ENCODE measurements around the gene EPB42. TPM values are rescaled to one million over a fixed set of nuclear protein-coding genes. Genes with fewer than 3 reads are reported as not detected.
"Not testable (repeated sequence)": the region's sequence is repeated elsewhere in the genome, so short reads cannot be mapped to it uniquely, and the experiment has no call there.

The EPB42 gene
- total RNA-seq, 2 experiments from 2014 or later, result not detected

DNA sequence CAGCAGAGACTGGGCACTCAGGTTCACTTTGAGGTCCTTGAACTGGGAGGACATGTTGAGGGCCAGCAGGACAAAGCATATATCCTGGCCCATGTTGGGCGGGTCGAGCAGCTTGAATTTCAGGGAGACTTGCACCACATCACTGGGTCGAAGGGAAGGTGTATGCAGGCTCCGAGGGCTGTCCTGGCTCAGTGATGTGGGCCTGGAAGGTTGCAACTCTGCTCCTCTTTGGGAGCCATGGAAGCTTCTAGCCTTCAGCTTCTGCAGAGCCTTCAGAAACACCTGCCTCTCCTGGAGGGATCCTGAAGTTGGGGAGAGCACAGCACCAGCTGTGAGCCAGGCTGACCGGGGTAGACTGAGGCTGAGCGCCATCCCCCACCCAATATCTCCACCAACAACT, 14.7 kb upstream of the EPB42 start:
- peaks cover 32% of the 10 kb centered on the region for H3K4me1 Mint-ChIP-seq
- CTCF ChIA-PET, result interaction anchor here (2.6 kb wide), 1 partner anchor 10 kb away, joined by 14 read pairs; no protein-coding TSS in a partner anchor
- H3K4me3 Mint-ChIP-seq, result no peak overlapping the region
- H3K27me3 Mint-ChIP-seq, result no peaks in the 10 kb centered on the region
- H3K36me3 Mint-ChIP-seq, result no peaks in the 10 kb centered on the region
- no peaks in the 10 kb centered on the region for H3K9me3 Mint-ChIP-seq (ENCODE audit: low read depth)
- no peak for ATAC-seq
- no peak for DNase-seq
- H3K27ac Mint-ChIP-seq, result no peak overlapping the region

DNA sequence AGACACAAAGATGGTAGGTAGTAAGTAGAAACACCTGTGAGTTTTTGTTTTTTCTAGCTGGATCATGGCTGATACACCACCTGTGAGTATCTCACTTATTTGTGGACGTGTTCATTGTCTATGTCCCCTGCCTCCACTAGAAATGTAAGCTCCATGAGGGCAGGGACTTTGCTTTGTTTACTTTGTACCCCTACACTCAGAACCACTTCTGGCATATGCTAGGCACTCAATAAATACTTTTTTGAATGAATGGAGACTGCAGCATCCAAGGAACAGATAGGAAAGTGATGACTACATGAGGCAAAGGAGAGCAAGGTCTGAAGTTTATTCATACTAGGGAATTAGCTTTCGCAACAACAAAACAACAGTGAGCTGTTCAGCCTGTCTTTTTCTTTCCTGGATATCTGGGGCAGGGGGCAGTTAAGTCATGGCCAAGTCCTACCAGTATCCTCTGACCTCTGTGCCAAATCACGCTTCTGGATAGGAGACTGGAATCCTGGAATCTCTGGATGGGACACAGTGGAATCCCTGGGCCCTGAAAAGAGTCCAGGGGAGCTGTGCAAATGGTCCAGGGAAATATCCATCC, 11.6 kb upstream of the EPB42 start:
- CTCF ChIA-PET, result interaction anchor here (0.8 to 1.5 kb wide), 3 partner anchors 9 to 53 kb away, joined by 3 to 5 read pairs (median 3); no protein-coding TSS in a partner anchor
- H3K9me3 Mint-ChIP-seq (ENCODE audit: low read depth), result no peaks in the 10 kb centered on the region
- no peak overlapping the region for H3K4me3 Mint-ChIP-seq
- no peak for ATAC-seq
- no peak overlapping the region for H3K27ac Mint-ChIP-seq
- H3K27me3 Mint-ChIP-seq, result peaks cover 11% of the 10 kb centered on the region
- H3K36me3 Mint-ChIP-seq, result no peaks in the 10 kb centered on the region
- DNase-seq, result no peak
- H3K4me1 Mint-ChIP-seq, result peaks cover 5% of the 10 kb centered on the region

DNA sequence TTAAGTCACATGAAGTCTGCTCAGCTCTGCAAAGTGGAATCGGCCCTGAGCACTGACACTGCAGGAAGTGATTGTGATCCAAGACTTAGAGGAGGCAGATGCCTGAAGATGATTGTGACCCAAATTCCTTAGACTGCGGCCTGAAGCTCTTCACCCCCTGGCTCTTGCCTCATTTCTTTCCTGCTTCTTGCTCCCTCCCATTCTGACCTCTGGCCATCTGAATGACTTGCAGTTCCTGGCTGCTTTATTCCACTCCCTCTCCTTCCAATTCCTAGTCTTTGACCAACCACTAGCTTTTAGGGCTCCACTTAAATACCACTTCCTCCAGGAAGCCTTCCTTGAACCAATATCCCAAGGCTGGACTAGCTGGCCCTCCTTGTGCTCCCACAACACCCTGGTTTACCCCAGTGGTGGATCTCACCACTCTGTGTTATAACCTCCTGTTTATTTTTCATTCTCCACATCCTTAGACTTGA, 9.9 kb upstream of the EPB42 start:
- H3K9me3 Mint-ChIP-seq (ENCODE audit: low read depth), result no peaks in the 10 kb centered on the region
- H3K4me3 Mint-ChIP-seq, result no peak overlapping the region
- H3K27me3 Mint-ChIP-seq, result peaks cover 11% of the 10 kb centered on the region
- CTCF ChIA-PET, result interaction anchor here (1.0 to 1.4 kb wide), 2 partner anchors 49 to 55 kb away, joined by 4 read pairs; no protein-coding TSS in a partner anchor
- no peak overlapping the region for H3K27ac Mint-ChIP-seq
- no peaks in the 10 kb centered on the region for H3K36me3 Mint-ChIP-seq
- DNase-seq (no peak), ATAC-seq (no peak)
- H3K4me1 Mint-ChIP-seq, result peaks cover 8% of the 10 kb centered on the region

DNA sequence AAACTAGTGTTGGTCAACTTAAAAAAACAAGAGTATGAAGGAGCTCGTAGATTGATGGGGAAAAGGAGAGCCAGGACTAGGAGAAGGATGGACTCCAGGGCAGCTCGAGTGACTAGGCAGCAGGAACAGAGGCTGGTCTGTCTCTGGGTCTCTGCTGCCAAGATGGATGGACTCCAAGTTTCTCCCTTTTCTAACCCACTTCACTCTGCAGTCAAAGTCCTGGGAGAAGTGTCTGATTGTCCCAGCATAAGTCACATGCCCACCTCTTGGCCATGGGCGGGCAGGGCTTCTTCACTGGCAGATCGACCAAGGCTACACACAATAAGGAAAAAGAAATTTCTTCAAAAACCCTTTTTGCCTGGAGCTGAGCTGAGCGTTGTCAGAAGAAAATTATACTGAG, 9.2 kb upstream of the EPB42 start:
- Mint-ChIP-seq H3K4me3 (no peak overlapping the region), H3K36me3 (no peaks in the 10 kb centered on the region), H3K27me3 (peaks cover 11% of the 10 kb centered on the region), H3K27ac (no peak overlapping the region), H3K9me3 (ENCODE audit: low read depth) (no peaks in the 10 kb centered on the region), H3K4me1 (peaks cover 11% of the 10 kb centered on the region)
- no peak for DNase-seq
- CTCF ChIA-PET, result interaction anchor here (0.6 to 2.3 kb wide), 4 partner anchors 21 to 56 kb away, joined by 3 to 16 read pairs (median 5); no protein-coding TSS in a partner anchor
- ATAC-seq, result no peak

DNA sequence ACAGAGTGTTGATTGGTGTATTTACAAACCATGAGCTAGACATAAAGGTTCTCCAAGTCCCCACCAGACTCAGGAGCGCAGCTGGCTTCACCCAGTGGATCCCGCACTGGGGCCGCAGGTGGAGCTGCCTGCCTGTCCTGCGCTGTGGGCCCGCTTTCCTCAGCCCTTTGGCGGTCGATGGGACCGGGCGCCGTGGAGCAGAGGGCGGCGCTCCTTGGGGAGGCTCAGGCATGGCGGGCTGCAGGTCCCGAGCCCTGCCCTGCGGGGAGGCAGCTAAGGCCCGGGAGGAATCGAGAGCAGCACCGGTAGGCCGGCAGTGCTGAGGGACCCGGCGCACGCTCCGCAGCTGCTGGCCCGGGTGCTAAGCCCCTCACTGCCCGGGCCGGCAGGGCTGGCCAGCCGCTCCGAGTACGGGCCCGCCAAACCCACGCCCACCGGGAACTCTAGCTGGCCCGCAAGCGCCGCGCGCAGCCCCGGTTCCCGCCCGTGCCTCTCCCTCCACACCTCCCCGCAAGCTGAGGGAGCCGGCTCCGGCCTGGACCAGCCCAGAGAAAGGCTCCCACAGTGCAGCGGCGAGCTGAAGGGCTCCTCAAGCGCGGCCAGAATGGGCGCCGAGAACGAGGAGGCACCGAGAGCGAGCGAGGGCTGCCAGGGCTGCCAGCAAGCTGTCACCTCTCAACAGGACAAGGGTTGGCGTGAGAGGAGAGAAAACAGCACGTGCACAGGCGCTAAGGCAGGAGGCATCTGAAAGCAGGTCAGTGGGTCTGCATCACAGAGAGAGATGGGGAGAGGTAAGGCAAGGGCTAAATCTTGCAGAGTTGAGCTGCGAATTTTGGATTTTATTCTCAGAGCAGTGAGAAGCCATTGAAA, 5.9 kb upstream of the EPB42 start:
- peaks cover 20% of the 10 kb centered on the region for H3K27me3 Mint-ChIP-seq
- H3K4me3 Mint-ChIP-seq, result no peak overlapping the region
- ATAC-seq (no peak), DNase-seq (no peak)
- no peak overlapping the region for H3K27ac Mint-ChIP-seq
- no peaks in the 10 kb centered on the region for H3K36me3 Mint-ChIP-seq
- H3K9me3 Mint-ChIP-seq (ENCODE audit: low read depth), result no peaks in the 10 kb centered on the region
- CTCF ChIA-PET, result interaction anchor here (0.6 to 4.5 kb wide), 22 partner anchors 9 to 1556 kb away, joined by 3 to 157 read pairs (median 8); partner anchors contain the start of gene TGM5
- H3K4me1 Mint-ChIP-seq, result peaks cover 5% of the 10 kb centered on the region

DNA sequence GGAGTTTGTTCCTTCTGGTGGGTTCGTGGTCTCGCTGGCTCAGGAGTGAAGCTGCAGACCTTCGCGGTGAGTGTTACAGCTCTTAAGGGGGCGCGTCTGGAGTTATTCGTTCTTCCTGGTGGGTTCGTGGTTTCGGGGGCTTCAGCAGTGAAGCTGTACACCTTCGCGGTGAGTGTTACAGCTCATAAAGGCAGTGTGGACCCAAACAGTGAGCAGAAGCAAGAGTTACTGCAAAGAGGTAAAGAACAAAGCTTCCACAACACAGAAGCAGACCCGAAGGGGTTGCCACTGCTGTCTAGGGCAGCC, 5.1 kb upstream of the EPB42 start:
- ATAC-seq; H3K27ac Mint-ChIP-seq; H3K36me3 Mint-ChIP-seq; DNase-seq; H3K4me1 Mint-ChIP-seq; H3K9me3 Mint-ChIP-seq (ENCODE audit: low read depth); H3K4me3 Mint-ChIP-seq: not testable (repeated sequence)
- H3K27me3 Mint-ChIP-seq, result peaks cover 24% of the 10 kb centered on the region
- CTCF ChIA-PET, result interaction anchor here (0.6 to 4.5 kb wide), 34 partner anchors 10 to 1555 kb away, joined by 3 to 157 read pairs (median 5); partner anchors contain the start of genes CCNDBP1, TGM5 and TGM7

DNA sequence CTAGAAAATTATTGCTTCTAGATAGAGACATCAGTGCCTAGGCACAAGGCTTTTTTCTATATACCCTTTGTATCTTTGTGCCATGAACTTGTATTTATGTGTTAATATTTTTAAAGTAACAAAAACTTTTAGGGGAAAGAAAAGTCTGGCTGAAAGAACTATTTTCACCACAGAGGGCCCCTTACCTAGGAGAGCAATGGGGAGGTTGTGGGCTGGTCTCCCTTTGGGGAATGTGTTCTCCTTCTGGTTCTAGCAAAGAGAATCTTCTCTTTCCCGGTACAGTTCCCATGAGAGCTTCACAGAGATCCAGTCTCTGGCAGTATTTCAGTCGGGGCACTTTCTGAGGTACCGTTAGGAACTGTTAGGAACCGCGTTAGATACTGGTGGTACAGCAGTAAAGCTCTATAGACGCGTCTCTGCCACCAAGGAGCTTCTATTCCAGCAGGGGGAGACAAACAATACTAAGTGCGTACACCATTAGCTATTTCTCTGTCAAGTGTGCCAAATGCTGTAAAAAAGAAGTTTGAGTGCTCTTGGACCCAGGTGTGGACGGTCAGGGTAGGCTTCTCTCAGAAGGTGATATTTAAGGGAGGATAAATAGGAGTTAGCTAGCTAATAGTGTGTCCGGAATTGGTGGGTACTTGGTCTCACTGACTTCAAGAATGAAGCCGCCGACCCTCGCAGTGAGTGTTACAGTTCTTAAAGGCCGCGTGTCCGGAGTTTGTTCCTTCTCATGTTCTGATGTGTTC, 4.6 kb upstream of the EPB42 start:
- peaks cover 5% of the 10 kb centered on the region for H3K4me1 Mint-ChIP-seq
- H3K4me3 Mint-ChIP-seq, result no peak overlapping the region
- ATAC-seq, result peak; percentile 95
- H3K27ac Mint-ChIP-seq, result no peak overlapping the region
- CTCF ChIA-PET, result interaction anchor here (0.6 to 4.5 kb wide), 47 partner anchors 9 to 1555 kb away, joined by 3 to 157 read pairs (median 4); partner anchors contain the start of genes CCNDBP1, TGM5 and TGM7
- DNase-seq, result peak; percentile 69
- no peaks in the 10 kb centered on the region for H3K36me3 Mint-ChIP-seq
- H3K9me3 Mint-ChIP-seq (ENCODE audit: low read depth), result no peaks in the 10 kb centered on the region
- peaks cover 24% of the 10 kb centered on the region for H3K27me3 Mint-ChIP-seq

DNA sequence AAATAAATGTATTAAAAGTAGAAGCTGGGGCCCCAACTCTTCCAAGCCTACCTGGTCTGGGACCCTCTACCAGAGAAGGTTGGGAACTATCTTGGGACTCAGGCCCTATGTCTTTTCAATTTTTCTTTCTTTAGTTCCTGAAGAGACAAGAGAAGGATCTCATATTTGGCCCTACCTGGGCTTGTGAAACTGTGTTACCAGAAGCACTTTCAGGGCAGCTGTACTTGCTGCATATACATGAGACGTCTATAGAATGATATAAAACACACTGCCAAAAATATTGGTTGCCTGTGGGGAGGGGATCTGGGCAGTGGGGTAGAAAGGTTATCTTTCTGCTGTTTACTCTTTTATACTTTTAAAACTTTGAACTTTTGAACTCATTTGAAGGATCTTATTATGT, 604 bp upstream of the EPB42 start:
- no peak for ATAC-seq
- peaks cover 5% of the 10 kb centered on the region for H3K4me1 Mint-ChIP-seq
- no peaks in the 10 kb centered on the region for H3K9me3 Mint-ChIP-seq (ENCODE audit: low read depth)
- no peak overlapping the region for H3K27ac Mint-ChIP-seq
- H3K27me3 Mint-ChIP-seq, result peaks cover 27% of the 10 kb centered on the region
- no peaks in the 10 kb centered on the region for H3K36me3 Mint-ChIP-seq
- H3K4me3 Mint-ChIP-seq, result no peak overlapping the region
- DNase-seq, result no peak
- CTCF ChIA-PET, result interaction anchor here (2.7 to 3.3 kb wide), 2 partner anchors 17 to 64 kb away, joined by 11 to 14 read pairs; no protein-coding TSS in a partner anchor

DNA sequence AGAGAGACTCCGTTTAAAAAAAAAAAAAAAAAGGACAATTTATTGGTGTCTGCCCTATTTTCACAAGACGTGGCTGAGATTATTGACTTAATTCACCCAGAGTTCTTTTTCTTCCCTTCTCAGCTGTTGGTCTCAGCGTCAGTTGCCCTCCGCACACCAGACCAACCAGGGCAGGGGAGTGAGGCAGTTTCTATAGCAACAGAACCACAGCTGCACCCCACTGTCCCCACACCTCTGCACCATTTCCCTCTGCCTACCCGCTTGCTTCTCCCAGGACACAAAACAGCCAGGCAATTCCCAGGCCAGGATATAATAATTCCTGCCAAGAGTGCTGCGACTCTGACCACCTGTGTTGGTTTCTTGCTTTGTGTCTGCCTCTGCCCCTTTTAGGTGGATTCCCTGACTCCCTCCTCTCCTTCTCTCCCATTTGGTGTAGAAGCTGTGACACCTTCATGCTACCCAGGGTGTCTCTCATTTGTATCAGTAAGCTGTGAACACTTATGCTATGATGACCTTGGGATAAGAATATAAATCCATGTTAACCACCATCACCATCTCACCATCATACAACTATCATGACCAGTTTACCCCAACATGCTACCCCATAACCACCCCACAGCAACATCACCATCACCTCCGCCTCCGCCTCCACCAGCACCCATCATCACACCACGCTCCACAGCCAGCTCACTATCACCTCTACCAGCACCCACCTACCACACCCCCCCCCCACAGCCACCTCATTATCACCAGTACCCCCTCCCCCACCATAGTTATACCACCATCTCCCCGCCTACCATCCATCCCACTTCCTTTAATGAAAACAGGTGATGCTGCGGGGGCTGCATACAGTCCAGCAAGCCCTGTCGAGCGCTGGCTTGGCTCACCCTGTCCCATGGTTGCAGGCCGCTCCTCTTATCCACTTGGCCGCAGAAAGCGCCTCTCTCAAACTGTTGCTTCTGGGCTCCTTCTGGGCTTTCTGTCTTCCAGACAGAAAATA, 589 bp downstream of the EPB42 start:
- no peak overlapping the region for H3K4me3 Mint-ChIP-seq
- DNase-seq (no peak), ATAC-seq (no peak)
- H3K9me3 Mint-ChIP-seq (ENCODE audit: low read depth), result no peaks in the 10 kb centered on the region
- CTCF ChIA-PET, result interaction anchor here (1.5 kb wide), 1 partner anchor 65 kb away, joined by 4 read pairs; no protein-coding TSS in a partner anchor
- no peaks in the 10 kb centered on the region for H3K4me1 Mint-ChIP-seq
- no peaks in the 10 kb centered on the region for H3K36me3 Mint-ChIP-seq
- H3K27me3 Mint-ChIP-seq, result peaks cover 27% of the 10 kb centered on the region
- H3K27ac Mint-ChIP-seq, result no peak overlapping the region

DNA sequence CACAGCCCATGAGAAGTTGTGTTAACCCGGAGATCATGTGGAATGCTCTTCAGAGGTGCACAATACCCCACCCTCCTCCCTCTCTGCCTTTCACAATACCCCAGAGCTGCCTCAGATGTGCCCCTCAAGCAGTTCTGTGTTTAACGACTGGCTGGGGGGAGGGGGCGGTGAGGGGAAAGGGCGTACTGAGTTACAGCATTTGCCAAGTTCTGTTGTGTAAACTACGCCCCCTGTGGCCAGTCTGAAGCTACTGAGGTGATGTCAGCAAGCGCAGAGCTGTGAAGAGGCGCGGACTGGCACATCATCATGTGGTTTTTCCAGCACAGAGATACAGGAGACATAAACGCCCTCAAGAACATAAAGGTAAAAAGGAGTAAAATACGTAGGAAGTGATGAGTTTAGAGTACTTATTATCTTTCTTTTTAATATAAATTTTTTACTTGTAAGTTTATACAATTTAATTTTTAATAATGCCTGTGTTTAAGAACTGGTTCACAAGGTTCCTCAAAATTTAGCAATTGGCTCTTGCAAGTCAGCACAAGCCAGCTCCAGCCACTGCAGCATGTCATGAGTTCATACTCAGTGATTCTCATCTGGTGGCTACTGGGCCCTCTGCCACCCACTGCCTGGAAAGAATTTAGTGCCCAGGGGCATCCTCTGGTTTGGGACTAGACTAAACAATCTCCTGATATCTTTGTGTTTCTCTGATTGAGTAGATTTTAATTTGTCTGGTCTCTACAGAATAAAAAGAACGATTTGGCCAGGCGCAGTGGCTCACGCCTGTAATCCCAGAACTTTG, 1.7 kb downstream of the EPB42 start:
- H3K4me3 Mint-ChIP-seq, result no peak overlapping the region
- DNase-seq, result no peak
- no peak for ATAC-seq
- H3K4me1 Mint-ChIP-seq, result no peaks in the 10 kb centered on the region
- peak overlapping the region; percentile 15 for H3K27ac Mint-ChIP-seq
- CTCF ChIA-PET, result interaction anchor here (1.0 to 1.5 kb wide), 2 partner anchors 15 to 66 kb away, joined by 4 read pairs; no protein-coding TSS in a partner anchor
- H3K36me3 Mint-ChIP-seq, result no peaks in the 10 kb centered on the region
- peaks cover 23% of the 10 kb centered on the region for H3K27me3 Mint-ChIP-seq
- no peaks in the 10 kb centered on the region for H3K9me3 Mint-ChIP-seq (ENCODE audit: low read depth)

DNA sequence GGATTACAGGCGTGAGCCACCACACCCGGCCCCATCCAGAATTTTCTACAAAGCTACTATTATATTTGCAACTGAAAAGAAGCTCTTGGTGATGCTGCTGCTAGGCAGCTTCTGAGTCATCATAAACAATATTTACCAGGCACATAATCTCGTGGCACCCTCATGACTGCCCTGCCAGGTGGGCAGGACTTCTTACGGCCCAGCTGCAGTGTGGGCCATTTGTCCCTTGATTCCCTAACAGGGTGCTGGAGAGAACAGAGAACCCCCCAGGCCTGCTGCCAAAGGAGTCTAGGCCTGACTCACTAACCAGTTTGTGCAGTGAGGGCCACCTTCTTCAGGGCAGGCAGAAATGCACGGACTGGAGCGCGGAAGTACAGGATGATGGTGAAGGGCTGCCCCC, 4.9 kb downstream of the EPB42 start:
- H3K4me1 Mint-ChIP-seq, result no peaks in the 10 kb centered on the region
- no peaks in the 10 kb centered on the region for H3K9me3 Mint-ChIP-seq (ENCODE audit: low read depth)
- CTCF ChIA-PET, result interaction anchor here (2.0 kb wide), 1 partner anchor 10 kb away, joined by 8 read pairs; no protein-coding TSS in a partner anchor
- DNase-seq, result no peak
- H3K4me3 Mint-ChIP-seq, result no peak overlapping the region
- H3K27me3 Mint-ChIP-seq, result peaks cover 15% of the 10 kb centered on the region
- no peaks in the 10 kb centered on the region for H3K36me3 Mint-ChIP-seq
- ATAC-seq, result no peak
- no peak overlapping the region for H3K27ac Mint-ChIP-seq
